ENCODE data around the gene GGACT.

- no peak for TF ChIP-seq EZH2 (optimal IDR thresholded peaks at IDR 0.05; ENCODE audit: low read depth, low read length)
- TF ChIP-seq CTCF (IDR thresholded peaks at IDR 0.05; ENCODE audit: low read length) = no peak
Measured at GRCh38 chr13:100600461-100600860, 11.9 kb upstream of the GGACT start.

Data from MM.1S (cell line).